Measurements from ENCODE around the gene SOCS3.

- TF ChIP-seq CTCF (IDR thresholded peaks at IDR 0.05; ENCODE audit: low read depth, low read length, poor library complexity, severe bottlenecking), result no peak
- TF ChIP-seq EZH2phosphoT487 (IDR thresholded peaks at IDR 0.05; ENCODE audit: borderline replicate concordance, low read length), result no peak
Observed at GRCh38 chr17:78393575-78393974, 33.7 kb upstream of the SOCS3 start.

All from DOHH2 (cell line).